MM.1S (cell line): ENCODE measurements around the gene DRAM2.

Source experiments
- EZH2 ChIP-seq: fragments of 300-600 bp; sonication (generic); optimal IDR thresholded peaks from 2 replicates; pipeline ENCODE3; 2017; ENCODE audit warnings: low read depth, mild to moderate bottlenecking, antibody characterized with exemption, low read length, mixed read lengths
- EZH2phosphoT487 ChIP-seq: fragments of 300-600 bp; sonication (generic); IDR thresholded peaks from 2 replicates; pipeline ENCODE4 v1.6.1; 2018; ENCODE audit warnings: antibody characterized with exemption, low read length
- TF ChIP-seq, protein P1 (sequence below): fragments of 300-600 bp; sonication (generic); IDR thresholded peaks from 2 replicates; pipeline ENCODE4 v1.5.1; 2016; ENCODE audit warnings: antibody characterized with exemption, low read length, mixed read lengths

DNA sequence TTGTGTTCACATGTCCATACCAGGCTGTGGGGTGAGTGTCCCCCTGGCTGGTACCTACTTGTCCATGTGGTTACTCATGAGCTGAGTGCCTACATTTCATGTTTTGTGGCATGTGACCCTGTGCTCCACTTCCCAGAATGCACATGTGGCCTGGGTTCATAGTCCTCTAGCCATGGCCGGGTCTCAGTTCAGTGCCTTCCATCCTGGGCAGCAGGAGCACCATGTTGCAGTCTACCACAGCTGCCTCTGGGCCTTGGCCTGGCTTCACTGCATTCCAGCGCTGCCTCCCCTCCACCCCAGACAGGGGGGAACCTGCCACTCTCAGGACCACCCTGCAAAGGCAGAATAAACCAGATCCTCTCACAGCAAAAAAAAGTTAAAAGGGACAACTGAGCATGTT, 5.6 kb upstream of the DRAM2 start:
- TF ChIP-seq, protein P1, sequence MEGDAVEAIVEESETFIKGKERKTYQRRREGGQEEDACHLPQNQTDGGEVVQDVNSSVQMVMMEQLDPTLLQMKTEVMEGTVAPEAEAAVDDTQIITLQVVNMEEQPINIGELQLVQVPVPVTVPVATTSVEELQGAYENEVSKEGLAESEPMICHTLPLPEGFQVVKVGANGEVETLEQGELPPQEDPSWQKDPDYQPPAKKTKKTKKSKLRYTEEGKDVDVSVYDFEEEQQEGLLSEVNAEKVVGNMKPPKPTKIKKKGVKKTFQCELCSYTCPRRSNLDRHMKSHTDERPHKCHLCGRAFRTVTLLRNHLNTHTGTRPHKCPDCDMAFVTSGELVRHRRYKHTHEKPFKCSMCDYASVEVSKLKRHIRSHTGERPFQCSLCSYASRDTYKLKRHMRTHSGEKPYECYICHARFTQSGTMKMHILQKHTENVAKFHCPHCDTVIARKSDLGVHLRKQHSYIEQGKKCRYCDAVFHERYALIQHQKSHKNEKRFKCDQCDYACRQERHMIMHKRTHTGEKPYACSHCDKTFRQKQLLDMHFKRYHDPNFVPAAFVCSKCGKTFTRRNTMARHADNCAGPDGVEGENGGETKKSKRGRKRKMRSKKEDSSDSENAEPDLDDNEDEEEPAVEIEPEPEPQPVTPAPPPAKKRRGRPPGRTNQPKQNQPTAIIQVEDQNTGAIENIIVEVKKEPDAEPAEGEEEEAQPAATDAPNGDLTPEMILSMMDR, result no peak
- no peak for TF ChIP-seq EZH2
- TF ChIP-seq EZH2phosphoT487, result no peak
